ENCODE data around the gene RPS21. TPM values are rescaled to one million over a fixed set of nuclear protein-coding genes. Genes with fewer than 3 reads are reported as not detected.

Gene RPS21
- total RNA-seq, 4 donors from 2014 or later: 1,151 to 14,756 (median 1,928) TPM

GRCh38 chr20:62376112-62377063 lies 10.5 kb upstream of the RPS21 start:
- Histone ChIP-seq H3K9me3 (no peaks in the 10 kb centered on the region), H3K27me3 (no peaks in the 10 kb centered on the region), H3K36me3 (no peaks in the 10 kb centered on the region), H3K4me3 (no peak overlapping the region), H3K27ac (peak overlapping the region; percentile 51 to 71), H3K4me1 (peaks cover 0 to 12% of the 10 kb centered on the region in 2 donors)
- intact Hi-C loops (cut with DNase I; ENCODE audit: low total_unique reads): loop anchor here (5.0 kb wide), 1 partner anchor 74 kb away; the partner anchor contains the start of gene ADRM1
- DNase-seq: peak; percentile 52 to 55
- TF ChIP-seq, protein P1, sequence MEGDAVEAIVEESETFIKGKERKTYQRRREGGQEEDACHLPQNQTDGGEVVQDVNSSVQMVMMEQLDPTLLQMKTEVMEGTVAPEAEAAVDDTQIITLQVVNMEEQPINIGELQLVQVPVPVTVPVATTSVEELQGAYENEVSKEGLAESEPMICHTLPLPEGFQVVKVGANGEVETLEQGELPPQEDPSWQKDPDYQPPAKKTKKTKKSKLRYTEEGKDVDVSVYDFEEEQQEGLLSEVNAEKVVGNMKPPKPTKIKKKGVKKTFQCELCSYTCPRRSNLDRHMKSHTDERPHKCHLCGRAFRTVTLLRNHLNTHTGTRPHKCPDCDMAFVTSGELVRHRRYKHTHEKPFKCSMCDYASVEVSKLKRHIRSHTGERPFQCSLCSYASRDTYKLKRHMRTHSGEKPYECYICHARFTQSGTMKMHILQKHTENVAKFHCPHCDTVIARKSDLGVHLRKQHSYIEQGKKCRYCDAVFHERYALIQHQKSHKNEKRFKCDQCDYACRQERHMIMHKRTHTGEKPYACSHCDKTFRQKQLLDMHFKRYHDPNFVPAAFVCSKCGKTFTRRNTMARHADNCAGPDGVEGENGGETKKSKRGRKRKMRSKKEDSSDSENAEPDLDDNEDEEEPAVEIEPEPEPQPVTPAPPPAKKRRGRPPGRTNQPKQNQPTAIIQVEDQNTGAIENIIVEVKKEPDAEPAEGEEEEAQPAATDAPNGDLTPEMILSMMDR (IDR thresholded peaks at IDR 0.05): peak; percentile 44 to 75 (median 70)
- no peak for TF ChIP-seq POLR2A (IDR thresholded peaks at IDR 0.05)

DNA sequence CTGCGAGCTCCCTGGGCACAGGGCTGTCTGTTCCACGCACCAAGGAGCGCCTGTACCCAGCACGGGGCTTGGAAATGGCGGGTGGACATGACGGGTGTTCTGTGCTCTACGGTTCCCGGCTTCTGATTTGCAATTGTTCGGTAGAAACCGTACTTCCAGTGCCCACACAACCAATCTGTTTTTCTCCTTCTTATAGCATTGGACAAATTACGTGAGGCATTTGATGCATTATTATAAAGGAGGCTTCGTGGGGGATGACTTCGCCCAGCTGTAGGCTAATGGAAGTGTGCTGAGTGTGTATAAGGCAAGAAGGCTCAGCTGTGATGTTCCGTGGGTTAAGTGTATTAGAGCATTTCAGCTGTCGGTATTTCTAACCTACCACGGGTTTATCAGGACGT lies 9.8 kb upstream of the RPS21 start:
- Histone ChIP-seq H3K9me3 (no peaks in the 10 kb centered on the region), H3K27me3 (no peaks in the 10 kb centered on the region), H3K4me1 (peaks cover 0 to 12% of the 10 kb centered on the region in 2 donors), H3K4me3 (no peak overlapping the region), H3K27ac (peak overlapping the region; percentile 51 to 71), H3K36me3 (no peaks in the 10 kb centered on the region)
- TF ChIP-seq, protein P1 (IDR thresholded peaks at IDR 0.05): no peak
- TF ChIP-seq POLR2A (IDR thresholded peaks at IDR 0.05): no peak
- intact Hi-C loops (cut with DNase I; ENCODE audit: low total_unique reads): loop anchor here (5.0 kb wide), 1 partner anchor 75 kb away; the partner anchor contains the start of gene ADRM1
- no peak for DNase-seq

GRCh38 chr20:62377615-62378178 lies 9.2 kb upstream of the RPS21 start:
- TF ChIP-seq, protein P1 (IDR thresholded peaks at IDR 0.05): no peak
- no peak for TF ChIP-seq POLR2A (IDR thresholded peaks at IDR 0.05)
- DNase-seq: no peak

DNA sequence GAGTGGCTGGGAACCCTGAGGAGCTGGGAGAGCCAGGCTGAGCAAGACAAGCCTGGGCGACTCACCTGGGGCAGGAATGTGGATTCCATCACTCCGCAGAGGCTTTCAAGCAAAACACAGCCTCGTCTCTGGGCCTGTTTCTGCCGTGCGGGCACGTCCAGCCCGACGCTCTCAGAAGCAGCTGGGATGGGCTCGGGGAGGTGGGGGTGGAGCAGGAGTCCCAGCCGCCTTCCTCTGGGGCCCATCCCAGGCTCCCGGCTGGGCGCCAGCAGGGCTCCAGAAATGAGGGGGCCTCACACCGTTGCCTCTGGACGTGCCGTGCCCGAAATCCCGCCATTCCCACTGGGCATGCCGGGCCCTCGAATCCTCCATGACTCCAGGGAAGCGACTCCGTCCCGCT lies 8.7 kb upstream of the RPS21 start:
- Histone ChIP-seq H3K36me3 (no peaks in the 10 kb centered on the region), H3K4me3 (no peak overlapping the region), H3K4me1 (peaks cover 0 to 12% of the 10 kb centered on the region in 2 donors), H3K27ac (no peak overlapping the region), H3K27me3 (no peaks in the 10 kb centered on the region), H3K9me3 (no peaks in the 10 kb centered on the region)
- DNase-seq: no peak
- intact Hi-C loops (cut with DNase I; ENCODE audit: low total_unique reads): loop anchor here (5.0 kb wide), 1 partner anchor 76 kb away; the partner anchor contains the start of gene ADRM1
- no peak for TF ChIP-seq POLR2A (IDR thresholded peaks at IDR 0.05)
- TF ChIP-seq, protein P1 (IDR thresholded peaks at IDR 0.05): no peak

More at GRCh38 chr20:62377615-62378178, 9.2 kb upstream of the RPS21 start:
- no peak overlapping the region for H3K27ac ChIP-seq
- peaks cover 0 to 12% of the 10 kb centered on the region in 2 donors for H3K4me1 ChIP-seq
- H3K27me3 ChIP-seq: no peaks in the 10 kb centered on the region
- no peaks in the 10 kb centered on the region for H3K36me3 ChIP-seq
- intact Hi-C loops (cut with DNase I; ENCODE audit: low total_unique reads): loop anchor here (5.0 kb wide), 1 partner anchor 75 kb away; the partner anchor contains the start of gene ADRM1
- no peaks in the 10 kb centered on the region for H3K9me3 ChIP-seq
- no peak overlapping the region for H3K4me3 ChIP-seq
